ENCODE results near the gene NAT8L.

NAT8L gene

GRCh38 chr4:2065106-2065930, 6.2 kb downstream of the NAT8L start:
- no peak for DNase-seq

GRCh38 chr4:2066011-2066551, 7.0 kb downstream of the NAT8L start:
- no peak for DNase-seq

GRCh38 chr4:2066571-2067445, 7.7 kb downstream of the NAT8L start:
- DNase-seq, result no peak

- no peak for DNase-seq
Observed at GRCh38 chr4:2067446-2068197, 8.5 kb downstream of the NAT8L start.

- DNase-seq, result no peak
Observed at GRCh38 chr4:2068198-2068470, 9.0 kb downstream of the NAT8L start.

- DNase-seq, result no peak
Observed at GRCh38 chr4:2068566-2068965, 9.4 kb downstream of the NAT8L start.

GRCh38 chr4:2069161-2069971, 10.2 kb downstream of the NAT8L start:
- no peak for DNase-seq

GRCh38 chr4:2069986-2070385, 10.9 kb downstream of the NAT8L start:
- no peak for DNase-seq

- no peak for DNase-seq
Observed at GRCh38 chr4:2070421-2071251, 11.5 kb downstream of the NAT8L start.

GRCh38 chr4:2071252-2071911, 12.3 kb downstream of the NAT8L start:
- DNase-seq, result no peak

GRCh38 chr4:2071912-2072867, 13.1 kb downstream of the NAT8L start:
- DNase-seq, result no peak

GRCh38 chr4:2072971-2073807, 14.1 kb downstream of the NAT8L start:
- DNase-seq, result no peak

GRCh38 chr4:2073808-2074481, 14.8 kb downstream of the NAT8L start:
- no peak for DNase-seq

GRCh38 chr4:2074588-2074987, 15.5 kb downstream of the NAT8L start:
- no peak for DNase-seq

- peak; percentile 8 for DNase-seq
Observed at GRCh38 chr4:2075171-2075986, 16.3 kb downstream of the NAT8L start.

- peak; percentile 6 for DNase-seq
Observed at GRCh38 chr4:2075987-2076907, 17.1 kb downstream of the NAT8L start.

Data from activated T-cell treated with anti-CD3 and anti-CD28 coated beads, Interleukin-2, amount 50 U/mL, for 1 hour (primary cell).